Natural killer cell treated with Interleukin-12 subunit alpha and Interleukin-12 subunit beta and Interleukin-15 and Interleukin-18, amount 100 ng/mL, for 72 hours (primary cell): ENCODE measurements around the gene BTBD1. TPM values are rescaled to one million over a fixed set of nuclear protein-coding genes. Genes with fewer than 3 reads are reported as not detected.
A peak's percentile ranks its signal among the peaks of the same experiment; 100 is the strongest.
"Not testable (repeated sequence)": the region's sequence is repeated elsewhere in the genome, so short reads cannot be mapped to it uniquely, and the experiment has no call there.

ENCODE experiments used
- ATAC-seq, 2 donors: fragments of 150-1000 bp; cut with Tn5 transposase in 1 of 2; sonication (Bioruptor Pico), chemical (Tn5 transposase) in 1 of 2; 2 replicates each; pipeline ENCODE4 v1.10.0; 2021
- DNase-seq: peaks from one replicate; pipeline ENCODE4 v3.0.0; 2022; ENCODE audit warnings: low spot score
- H3K27ac Mint-ChIP-seq, 2 donors: 1 replicate in 1 of 2; 2 replicates in 1 of 2; pipeline ENCODE4 v1.8.0; 2022; ENCODE audit warnings: mixed read lengths in 2 of 2, mild to moderate bottlenecking in 1 of 2, moderate library complexity in 1 of 2
- H3K27me3 Mint-ChIP-seq, 2 donors: 1 replicate in 1 of 2; 2 replicates in 1 of 2; pipeline ENCODE4 v1.8.0; 2022; ENCODE audit warnings: mixed read lengths in 2 of 2
- H3K36me3 Mint-ChIP-seq: one replicate; pipeline ENCODE4 v1.8.0; 2022; ENCODE audit warnings: mixed read lengths
- H3K4me1 Mint-ChIP-seq, 2 donors: 1 replicate in 1 of 2; 2 replicates in 1 of 2; pipeline ENCODE4 v1.8.0; 2022; ENCODE audit warnings: low read depth in 2 of 2, mixed read lengths in 2 of 2, mild to moderate bottlenecking in 1 of 2
- H3K4me3 Mint-ChIP-seq: one replicate; pipeline ENCODE4 v1.8.0; 2022; ENCODE audit warnings: mixed read lengths
- H3K9me3 Mint-ChIP-seq: 2 replicates; pipeline ENCODE4 v1.8.0; 2022; ENCODE audit warnings: mixed read lengths
- total RNA-seq, 2 donors: library from RNA; stranded (reverse); gene quantifications; one replicate each; pipeline ENCODE4 v1.2.3, GENCODE V29; 2022

Gene BTBD1
- total RNA-seq, 2 donors from 2014 or later: 63.3 to 71.9 TPM

GRCh38 chr15:83014205-83014653 lies 52.8 kb downstream of the BTBD1 start:
- ATAC-seq: no peak
- no peaks in the 10 kb centered on the region for H3K27me3 Mint-ChIP-seq
- H3K4me3 Mint-ChIP-seq: no peak overlapping the region
- DNase-seq: no peak
- H3K36me3 Mint-ChIP-seq: peaks cover 10% of the 10 kb centered on the region
- peaks cover 37 to 44% of the 10 kb centered on the region in 2 donors for H3K4me1 Mint-ChIP-seq
- H3K9me3 Mint-ChIP-seq: peaks cover 5% of the 10 kb centered on the region
- H3K27ac Mint-ChIP-seq: peak overlapping the region; percentile 4 to 57

- DNase-seq (no peak), ATAC-seq (no peak)
- H3K4me3 Mint-ChIP-seq: peak overlapping the region; percentile 98
- H3K4me1 Mint-ChIP-seq: peaks cover 37 to 44% of the 10 kb centered on the region in 2 donors
- H3K9me3 Mint-ChIP-seq: peaks cover 5% of the 10 kb centered on the region
- H3K36me3 Mint-ChIP-seq: peaks cover 10% of the 10 kb centered on the region
- peak overlapping the region; percentile 87 to 98 for H3K27ac Mint-ChIP-seq
- no peaks in the 10 kb centered on the region for H3K27me3 Mint-ChIP-seq
These were observed 54.4 kb downstream of the BTBD1 start for GRCh38 chr15:83012636-83013035.

GRCh38 chr15:83012076-83012426 lies 55.0 kb downstream of the BTBD1 start:
- Mint-ChIP-seq H3K4me1 (peaks cover 39 to 47% of the 10 kb centered on the region in 2 donors), H3K27me3 (no peaks in the 10 kb centered on the region), H3K27ac (peak overlapping the region; percentile 87 to 98), H3K4me3 (peak overlapping the region; percentile 98), H3K36me3 (peaks cover 14% of the 10 kb centered on the region), H3K9me3 (peaks cover 5% of the 10 kb centered on the region)
- ATAC-seq (no peak), DNase-seq (no peak)

DNA sequence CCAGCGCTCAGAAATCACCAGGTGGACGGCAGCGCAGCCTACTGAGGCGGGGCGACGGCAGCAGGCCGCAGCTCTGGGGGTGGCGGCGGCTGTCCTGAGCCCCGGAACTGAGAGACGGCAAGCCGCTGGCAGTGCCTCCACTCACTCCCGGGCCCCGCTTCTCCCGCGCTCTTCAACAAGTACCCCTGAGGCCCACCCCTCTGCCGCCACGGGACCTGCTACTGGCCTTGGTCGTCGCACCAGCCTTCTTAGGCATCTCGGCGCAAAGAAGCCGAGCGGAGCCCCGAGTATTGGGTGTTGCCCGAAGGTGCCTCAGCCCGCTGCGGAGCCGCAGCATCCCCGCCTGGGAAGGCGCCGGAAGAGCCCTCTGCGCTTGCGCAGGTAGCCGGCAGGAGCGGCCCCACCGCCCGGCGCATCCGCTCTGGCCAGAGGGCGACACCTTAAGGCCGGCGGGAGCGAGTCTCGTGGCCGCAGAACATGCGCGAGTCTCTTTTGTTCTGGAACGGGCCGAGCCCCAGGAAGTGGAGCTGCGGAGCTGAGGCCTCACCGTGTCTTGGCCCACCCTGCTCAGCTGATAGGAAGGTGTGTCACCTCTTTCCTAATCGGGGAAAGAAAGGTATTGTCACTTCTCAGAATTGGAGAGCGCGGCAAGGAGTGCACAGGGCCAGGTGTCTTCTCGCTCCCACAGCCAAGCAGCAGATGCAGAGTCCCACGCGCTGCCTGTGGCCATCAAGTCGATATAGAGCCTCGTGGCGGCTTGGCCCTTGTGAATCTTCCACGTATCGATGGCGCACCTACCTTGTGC lies 55.6 kb downstream of the BTBD1 start, which contains the start of gene C15orf40:
Gene C15orf40 (minus strand): TSS at position 369 of the 805 bp plus-strand sequence. CDS start 32 bp downstream, at position 337.
- ATAC-seq (peak; percentile 96), DNase-seq (peak; percentile 94)
- Mint-ChIP-seq H3K4me1 (peaks cover 40 to 49% of the 10 kb centered on the region in 2 donors), H3K4me3 (peak within 1 kb of the TSS; percentile 98), H3K36me3 (peaks cover 18% of the 10 kb centered on the region), H3K27ac (peak within 1 kb of the TSS; percentile 87 to 98), H3K27me3 (no peaks in the 10 kb centered on the region), H3K9me3 (peaks cover 5% of the 10 kb centered on the region)

- DNase-seq: peak; percentile 80
- Mint-ChIP-seq H3K9me3 (peaks cover 5% of the 10 kb centered on the region), H3K27ac (peak overlapping the region; percentile 87 to 98), H3K4me3 (peak overlapping the region; percentile 98), H3K4me1 (peaks cover 40 to 49% of the 10 kb centered on the region in 2 donors), H3K36me3 (peaks cover 18% of the 10 kb centered on the region), H3K27me3 (no peaks in the 10 kb centered on the region)
- peak; percentile 76 to 79 for ATAC-seq
These were observed 56.3 kb downstream of the BTBD1 start for GRCh38 chr15:83010709-83011270.

GRCh38 chr15:83000672-83001031 lies 66.4 kb downstream of the BTBD1 start:
- H3K9me3 Mint-ChIP-seq, ATAC-seq, H3K27me3 Mint-ChIP-seq, H3K36me3 Mint-ChIP-seq, H3K4me1 Mint-ChIP-seq, DNase-seq: not testable (repeated sequence)
- Mint-ChIP-seq H3K4me3 (peak overlapping the region; percentile 35), H3K27ac (peak overlapping the region in 1 of 2 donors; percentile 50)

DNA sequence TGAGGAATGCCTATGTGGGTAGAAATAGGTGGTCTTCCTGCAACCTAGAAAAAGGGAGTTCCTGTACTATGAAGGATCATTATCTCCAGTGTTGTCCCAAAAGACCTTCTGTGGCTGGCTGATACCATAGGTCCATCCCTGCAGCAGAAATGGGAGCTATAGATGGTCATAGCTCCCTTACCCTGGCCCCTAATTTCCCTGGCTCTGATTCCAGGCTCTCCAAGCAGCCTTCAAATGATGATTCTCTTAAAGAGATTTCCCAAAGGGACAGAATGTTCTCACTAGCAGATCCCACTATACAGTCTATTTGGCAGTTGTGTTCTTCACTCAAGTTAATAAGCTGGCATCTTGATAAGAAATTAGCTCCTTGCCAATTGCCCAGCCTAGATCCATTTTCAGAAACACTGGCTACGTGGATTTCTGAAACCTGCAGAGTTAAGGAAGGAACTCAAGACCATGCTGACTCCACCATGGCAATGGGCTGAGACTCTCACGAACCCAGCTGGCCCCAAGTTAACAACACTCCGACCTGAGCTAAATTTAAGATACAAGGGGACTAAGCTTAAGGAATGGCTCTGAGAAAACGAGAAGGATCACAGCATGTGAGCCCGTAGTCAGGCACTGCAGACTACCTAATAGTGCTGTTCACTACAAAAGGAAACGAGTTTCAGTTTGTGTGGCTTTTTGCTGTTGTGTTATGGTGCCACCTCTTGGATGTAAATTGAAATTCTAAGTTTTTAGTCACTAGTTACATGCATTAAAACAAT lies 67.0 kb downstream of the BTBD1 start:
- peak; percentile 70 to 72 for ATAC-seq
- H3K4me3 Mint-ChIP-seq: peak overlapping the region; percentile 35
- no peaks in the 10 kb centered on the region for H3K27me3 Mint-ChIP-seq
- no peak for DNase-seq
- H3K9me3 Mint-ChIP-seq: no peaks in the 10 kb centered on the region
- peaks cover 6% of the 10 kb centered on the region in 2 donors for H3K4me1 Mint-ChIP-seq
- peak overlapping the region in 1 of 2 donors; percentile 50 for H3K27ac Mint-ChIP-seq
- H3K36me3 Mint-ChIP-seq: no peaks in the 10 kb centered on the region

DNA sequence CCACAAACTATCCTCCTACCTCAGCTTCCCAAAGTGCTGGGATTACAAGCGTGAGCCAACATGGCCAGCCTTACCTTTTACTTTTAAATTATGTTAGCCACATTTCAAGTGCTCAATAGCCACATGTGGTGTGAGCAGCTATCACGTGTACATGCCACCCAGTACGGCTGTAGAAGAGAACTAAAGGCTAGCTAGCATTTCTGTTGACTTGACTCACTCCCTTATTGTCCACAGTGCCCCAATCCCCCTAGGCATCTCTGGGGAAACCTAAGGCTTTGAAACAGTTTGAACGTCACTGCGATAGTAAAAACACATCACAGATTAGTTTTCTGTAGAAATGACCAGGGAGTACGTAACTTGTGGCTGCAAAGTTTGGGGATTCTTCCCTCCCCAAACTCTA lies 67.6 kb downstream of the BTBD1 start:
- no peak overlapping the region for H3K27ac Mint-ChIP-seq
- no peak overlapping the region for H3K4me3 Mint-ChIP-seq
- H3K36me3 Mint-ChIP-seq: no peaks in the 10 kb centered on the region
- no peaks in the 10 kb centered on the region for H3K27me3 Mint-ChIP-seq
- H3K9me3 Mint-ChIP-seq: no peaks in the 10 kb centered on the region
- ATAC-seq (no peak), DNase-seq (no peak)
- peaks cover 6% of the 10 kb centered on the region in 2 donors for H3K4me1 Mint-ChIP-seq

- no peak for DNase-seq
- peaks cover 5% of the 10 kb centered on the region for H3K36me3 Mint-ChIP-seq
- H3K4me1 Mint-ChIP-seq: peaks cover 6 to 9% of the 10 kb centered on the region in 2 donors
- no peak overlapping the region for H3K4me3 Mint-ChIP-seq
- no peak for ATAC-seq
- no peaks in the 10 kb centered on the region for H3K9me3 Mint-ChIP-seq
- no peaks in the 10 kb centered on the region for H3K27me3 Mint-ChIP-seq
- no peak overlapping the region for H3K27ac Mint-ChIP-seq
These were observed 71.1 kb downstream of the BTBD1 start for GRCh38 chr15:82995938-82996337.

DNA sequence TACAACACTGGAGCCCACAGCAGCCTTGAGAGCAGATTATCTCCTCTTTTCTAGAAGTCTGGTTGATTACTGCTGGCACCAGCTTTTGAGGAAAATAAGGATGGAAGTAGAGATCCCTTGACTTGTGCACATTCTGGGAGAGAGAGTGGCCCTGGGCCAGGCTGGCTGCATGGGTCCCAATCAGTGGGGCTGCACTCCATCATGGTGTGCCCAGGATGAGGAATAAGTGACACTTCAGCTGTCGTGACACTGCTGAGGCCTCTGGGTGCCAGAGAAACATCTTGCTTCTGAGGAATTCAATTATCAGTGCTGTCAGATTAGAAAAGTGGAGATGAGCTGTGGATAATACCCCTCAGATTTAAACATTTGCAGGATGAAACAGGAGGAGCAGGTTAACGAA lies 72.0 kb downstream of the BTBD1 start:
- H3K27ac Mint-ChIP-seq: no peak overlapping the region
- H3K4me1 Mint-ChIP-seq: peaks cover 2 to 6% of the 10 kb centered on the region in 2 donors

DNA sequence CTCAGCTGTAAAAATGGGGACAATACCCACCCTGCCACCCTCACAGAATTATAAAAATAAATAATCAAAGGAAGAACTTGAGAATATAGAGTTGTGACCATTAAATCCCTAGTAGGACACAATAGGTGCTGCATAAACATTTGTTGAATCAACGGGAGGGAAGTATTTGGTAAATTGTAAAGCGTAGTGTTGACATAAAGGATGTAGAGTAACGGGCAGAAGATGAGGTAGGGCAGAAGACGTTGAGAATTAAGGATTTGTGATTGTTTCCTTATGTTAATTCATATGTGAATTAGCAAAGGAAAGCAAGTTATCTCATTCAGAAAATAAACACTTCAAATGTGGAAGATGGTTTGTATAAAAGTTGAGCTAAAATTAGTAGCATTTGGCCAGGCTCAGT lies 73.9 kb downstream of the BTBD1 start:
- H3K27ac Mint-ChIP-seq: no peak overlapping the region

More for the DNA sequence above, 72.0 kb downstream of the BTBD1 start:
- Mint-ChIP-seq H3K9me3 (no peaks in the 10 kb centered on the region), H3K27me3 (no peaks in the 10 kb centered on the region), H3K36me3 (peaks cover 5% of the 10 kb centered on the region), H3K4me3 (no peak overlapping the region)
- DNase-seq (no peak), ATAC-seq (no peak)

DNA sequence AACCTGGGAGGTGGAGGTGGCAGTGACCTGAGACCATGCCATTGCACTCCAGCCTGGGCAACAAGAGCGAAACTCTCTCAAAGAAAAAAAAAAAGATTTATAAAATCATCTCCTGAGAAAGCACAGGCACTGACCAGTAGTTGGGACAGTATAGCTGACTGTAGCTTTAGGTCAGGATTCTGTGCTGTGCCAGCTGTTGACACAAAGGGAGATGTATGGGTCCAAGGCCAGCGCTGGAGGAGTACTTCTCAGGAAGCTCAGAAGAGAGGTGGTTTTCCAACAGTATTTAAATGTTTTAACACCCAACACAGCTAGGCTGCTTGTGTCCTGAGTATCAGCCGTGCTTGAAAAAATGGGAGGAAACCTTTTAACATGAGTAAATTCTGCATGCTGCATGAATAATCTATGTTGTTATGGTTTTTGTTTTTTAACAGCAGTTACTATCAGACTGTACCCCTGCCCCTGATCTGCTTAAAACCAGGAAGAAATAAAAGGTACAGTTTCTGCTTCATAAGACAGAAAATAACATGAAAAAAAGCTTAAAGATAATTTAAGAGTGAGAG lies 74.5 kb downstream of the BTBD1 start:
- ATAC-seq: no peak
- H3K4me3 Mint-ChIP-seq: no peak overlapping the region

More for the DNA sequence above, 73.9 kb downstream of the BTBD1 start:
- ATAC-seq (no peak), DNase-seq (no peak)
- no peaks in the 10 kb centered on the region for H3K9me3 Mint-ChIP-seq
- H3K4me3 Mint-ChIP-seq: no peak overlapping the region
- peaks cover 0 to 3% of the 10 kb centered on the region in 2 donors for H3K4me1 Mint-ChIP-seq
- H3K27me3 Mint-ChIP-seq: no peaks in the 10 kb centered on the region
- H3K36me3 Mint-ChIP-seq: peaks cover 5% of the 10 kb centered on the region

GRCh38 chr15:82986442-82986780 lies 80.6 kb downstream of the BTBD1 start:
- peaks cover under 1% of the 10 kb centered on the region for H3K36me3 Mint-ChIP-seq
- peak; percentile 30 to 48 for ATAC-seq
- H3K27ac Mint-ChIP-seq: peak overlapping the region; percentile 91 to 97
- DNase-seq: no peak
- H3K4me1 Mint-ChIP-seq: peaks cover 20 to 22% of the 10 kb centered on the region in 2 donors
- no peaks in the 10 kb centered on the region for H3K27me3 Mint-ChIP-seq
- peak overlapping the region; percentile 94 for H3K4me3 Mint-ChIP-seq
- no peaks in the 10 kb centered on the region for H3K9me3 Mint-ChIP-seq

More for the DNA sequence above, 74.5 kb downstream of the BTBD1 start:
- Mint-ChIP-seq H3K9me3 (no peaks in the 10 kb centered on the region), H3K36me3 (peaks cover 5% of the 10 kb centered on the region), H3K4me1 (peaks cover 1 to 3% of the 10 kb centered on the region in 2 donors), H3K27ac (no peak overlapping the region), H3K27me3 (no peaks in the 10 kb centered on the region)
- DNase-seq: no peak
